Measurements from ENCODE around the gene IQSEC1.

IQSEC1 gene

DNA sequence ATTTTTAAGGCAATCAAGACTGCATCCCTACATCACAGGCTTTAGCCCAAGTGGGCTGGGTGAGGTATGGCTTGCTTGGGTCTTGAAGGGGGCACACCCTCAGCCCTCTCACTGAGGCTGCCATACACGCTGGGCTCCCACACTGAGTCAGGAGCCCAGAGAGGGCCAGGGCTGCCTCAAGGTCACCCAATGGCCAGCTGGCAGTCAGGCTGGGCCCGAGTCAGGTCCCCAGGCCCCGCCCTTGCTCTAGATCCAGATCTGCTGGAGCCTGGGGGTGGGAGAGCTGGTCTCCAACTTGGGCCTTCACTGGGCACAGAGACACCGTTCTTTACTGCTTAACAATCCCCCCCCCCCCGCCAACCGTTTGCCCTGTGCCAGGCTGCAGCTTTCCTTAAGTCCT, 88.1 kb downstream of the IQSEC1 start:
- no peak overlapping the region for H3K4me3 ChIP-seq (ENCODE audit: low read length in 2 of 2)
- H3K27me3 ChIP-seq (ENCODE audit: control insufficient read depth in 2 of 2, insufficient read depth in 2 of 2, low read length in 2 of 2) = no peaks in the 10 kb centered on the region
- no peaks in the 10 kb centered on the region for H3K9me3 ChIP-seq (ENCODE audit: control insufficient read depth in 2 of 2, low read length in 2 of 2)
- no peak overlapping the region for H3K9ac ChIP-seq (ENCODE audit: low read depth in 1 of 2, low read length in 2 of 2)
- H3K27ac ChIP-seq (ENCODE audit: low read depth in 2 of 2, low read length in 2 of 2) = no peak overlapping the region
- no peaks in the 10 kb centered on the region for H3K36me3 ChIP-seq (ENCODE audit: control insufficient read depth in 2 of 2, insufficient read depth in 2 of 2, low read length in 2 of 2)
- H3K4me1 ChIP-seq (ENCODE audit: control insufficient read depth in 2 of 2, insufficient read depth in 2 of 2, low read length in 2 of 2) = peaks cover 3 to 4% of the 10 kb centered on the region in 2 donors

DNA sequence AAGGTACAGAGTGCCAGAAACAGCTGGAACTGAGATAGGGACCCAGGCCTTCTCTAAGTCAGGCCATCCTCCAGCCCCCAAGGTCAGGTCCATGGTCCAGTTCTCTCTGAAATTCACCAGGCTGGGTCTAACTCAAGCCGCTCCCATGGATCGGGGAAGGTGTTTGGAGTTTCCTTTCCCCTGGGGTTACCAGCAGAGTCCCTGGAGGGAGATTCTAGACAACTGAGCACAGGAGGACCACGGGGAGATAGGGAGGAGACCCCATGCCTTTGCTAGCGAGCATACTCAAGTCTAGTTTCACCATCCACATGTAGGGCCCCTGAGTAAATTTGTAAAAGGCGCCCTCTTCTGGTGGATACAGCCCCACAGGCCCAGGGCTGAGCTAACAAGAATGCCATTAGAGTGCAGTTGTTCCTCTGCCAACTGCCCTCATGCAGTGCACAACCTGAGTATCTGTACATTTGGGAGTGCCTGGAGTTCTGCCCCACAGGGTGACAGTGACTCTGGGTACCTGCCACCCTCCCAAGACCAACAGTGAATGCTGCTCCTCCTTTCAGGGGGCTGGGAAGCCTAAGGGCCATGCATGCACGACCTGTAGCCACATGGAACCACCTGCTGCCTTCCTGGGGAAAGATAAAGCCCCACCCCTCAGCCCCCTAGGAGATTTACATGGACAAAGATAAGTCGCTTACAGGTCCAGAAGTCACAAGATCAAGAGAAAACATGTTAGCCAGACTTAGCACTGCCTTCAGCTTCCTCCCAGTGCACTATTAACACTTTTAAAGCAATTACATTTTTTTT, 89.0 kb downstream of the IQSEC1 start:
- H3K4me3 ChIP-seq (ENCODE audit: low read length in 2 of 2) = no peak overlapping the region
- no peaks in the 10 kb centered on the region for H3K27me3 ChIP-seq (ENCODE audit: control insufficient read depth in 2 of 2, insufficient read depth in 2 of 2, low read length in 2 of 2)
- peaks cover 3 to 4% of the 10 kb centered on the region in 2 donors for H3K4me1 ChIP-seq (ENCODE audit: control insufficient read depth in 2 of 2, insufficient read depth in 2 of 2, low read length in 2 of 2)
- H3K9me3 ChIP-seq (ENCODE audit: control insufficient read depth in 2 of 2, low read length in 2 of 2) = no peaks in the 10 kb centered on the region
- H3K9ac ChIP-seq (ENCODE audit: low read depth in 1 of 2, low read length in 2 of 2) = no peak overlapping the region
- H3K27ac ChIP-seq (ENCODE audit: low read depth in 2 of 2, low read length in 2 of 2) = no peak overlapping the region
- no peaks in the 10 kb centered on the region for H3K36me3 ChIP-seq (ENCODE audit: control insufficient read depth in 2 of 2, insufficient read depth in 2 of 2, low read length in 2 of 2)

DNA sequence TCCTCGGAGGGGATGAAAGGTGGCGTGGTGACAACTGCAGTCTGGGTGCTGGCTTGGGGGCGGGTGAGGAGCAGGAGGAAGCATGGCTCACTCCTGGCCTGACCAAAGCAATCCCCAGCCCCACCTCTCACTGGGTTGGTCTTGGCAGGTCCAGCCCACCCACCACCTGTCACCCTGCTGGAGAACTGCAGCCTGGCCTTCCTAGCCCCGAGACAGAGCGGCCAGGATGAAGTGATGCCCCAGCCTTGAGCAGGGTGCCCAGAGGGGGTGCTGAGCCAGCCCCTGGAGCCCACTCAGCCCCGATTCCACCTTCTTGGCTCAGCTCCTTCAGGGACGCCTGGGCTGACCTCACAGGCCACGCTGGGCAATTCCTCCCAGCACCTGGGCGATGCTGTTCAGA, 89.9 kb downstream of the IQSEC1 start:
- peaks cover 3 to 4% of the 10 kb centered on the region in 2 donors for H3K4me1 ChIP-seq (ENCODE audit: control insufficient read depth in 2 of 2, insufficient read depth in 2 of 2, low read length in 2 of 2)
- no peak overlapping the region for H3K4me3 ChIP-seq (ENCODE audit: low read length in 2 of 2)
- H3K9ac ChIP-seq (ENCODE audit: low read depth in 1 of 2, low read length in 2 of 2) = no peak overlapping the region
- H3K9me3 ChIP-seq (ENCODE audit: control insufficient read depth in 2 of 2, low read length in 2 of 2) = no peaks in the 10 kb centered on the region
- no peak overlapping the region for H3K27ac ChIP-seq (ENCODE audit: low read depth in 2 of 2, low read length in 2 of 2)
- H3K27me3 ChIP-seq (ENCODE audit: control insufficient read depth in 2 of 2, insufficient read depth in 2 of 2, low read length in 2 of 2) = no peaks in the 10 kb centered on the region
- no peaks in the 10 kb centered on the region for H3K36me3 ChIP-seq (ENCODE audit: control insufficient read depth in 2 of 2, insufficient read depth in 2 of 2, low read length in 2 of 2)

DNA sequence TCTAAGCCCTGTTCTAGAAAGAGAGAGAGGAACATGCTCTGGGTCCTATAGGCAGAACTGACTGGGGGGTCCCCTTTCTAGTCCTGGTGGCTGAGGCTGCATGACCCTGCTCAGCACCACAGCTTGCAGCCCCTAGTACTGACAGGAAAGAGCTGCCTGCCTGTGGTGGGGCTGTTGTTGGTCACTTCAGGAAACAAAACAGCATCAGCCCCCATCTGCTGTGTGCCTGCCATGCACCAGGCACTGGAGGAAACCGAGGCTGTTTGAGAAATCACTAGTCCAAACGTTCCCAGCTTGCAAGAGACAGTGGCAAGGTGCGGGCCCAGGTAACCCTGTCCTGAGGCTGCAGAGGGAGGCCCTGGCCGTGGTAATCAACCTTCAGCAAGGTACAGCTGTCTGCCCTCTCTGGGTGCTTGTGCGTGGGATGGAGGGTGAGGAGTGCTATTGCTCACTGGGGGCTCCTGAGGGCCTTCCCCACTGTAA, 90.6 kb downstream of the IQSEC1 start:
- Histone ChIP-seq H3K36me3 (ENCODE audit: control insufficient read depth in 2 of 2, insufficient read depth in 2 of 2, low read length in 2 of 2) (no peaks in the 10 kb centered on the region), H3K4me1 (ENCODE audit: control insufficient read depth in 2 of 2, insufficient read depth in 2 of 2, low read length in 2 of 2) (peaks cover 3 to 4% of the 10 kb centered on the region in 2 donors), H3K27ac (ENCODE audit: low read depth in 2 of 2, low read length in 2 of 2) (no peak overlapping the region), H3K4me3 (ENCODE audit: low read length in 2 of 2) (no peak overlapping the region), H3K9ac (ENCODE audit: low read depth in 1 of 2, low read length in 2 of 2) (no peak overlapping the region), H3K27me3 (ENCODE audit: control insufficient read depth in 2 of 2, insufficient read depth in 2 of 2, low read length in 2 of 2) (no peaks in the 10 kb centered on the region), H3K9me3 (ENCODE audit: control insufficient read depth in 2 of 2, low read length in 2 of 2) (no peaks in the 10 kb centered on the region)

DNA sequence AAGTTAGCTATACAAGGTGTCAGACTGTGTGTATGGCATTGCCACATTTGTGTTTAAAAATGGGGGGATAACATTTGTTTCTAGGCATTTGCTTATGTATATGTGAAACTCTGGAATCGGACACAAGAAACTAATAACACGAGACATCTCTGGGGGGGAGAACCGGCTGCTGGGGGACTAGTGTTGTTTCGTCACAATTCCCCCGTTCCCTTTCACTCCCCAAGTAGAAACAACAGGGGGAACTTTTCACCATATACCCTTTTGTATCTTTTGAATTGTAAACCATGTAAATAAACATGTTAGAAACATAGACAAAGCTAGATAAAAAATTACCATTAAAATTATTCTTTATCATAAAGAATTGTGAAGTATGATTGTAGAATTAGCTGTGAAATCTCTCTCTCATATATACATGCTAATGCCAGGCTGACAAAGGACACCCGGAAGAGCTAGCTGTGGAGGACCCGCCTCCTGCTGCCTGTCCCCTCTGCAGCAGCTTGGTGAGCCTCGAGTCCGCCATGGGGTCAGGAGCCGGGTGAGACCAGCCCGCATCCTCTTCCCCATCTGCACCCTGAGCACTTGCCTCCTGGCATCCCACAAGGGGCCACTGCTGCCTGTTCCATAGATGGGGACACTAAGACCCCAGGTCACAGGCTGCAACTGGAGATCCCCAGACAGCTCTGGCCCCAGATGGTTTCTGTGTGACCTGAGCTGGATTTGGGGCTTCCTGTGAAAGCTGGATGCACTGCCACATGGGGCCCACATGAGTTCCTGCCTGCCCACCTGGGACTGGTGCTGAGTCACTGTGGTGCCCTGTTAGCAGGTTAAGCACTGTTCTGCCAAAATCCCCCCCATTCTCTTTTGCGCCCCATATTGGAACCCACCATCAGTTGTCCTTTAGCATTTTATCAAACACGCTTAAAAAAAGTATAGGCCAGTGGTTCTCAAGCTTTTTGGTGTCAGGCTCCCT, 91.6 kb downstream of the IQSEC1 start:
- H3K4me1 ChIP-seq (ENCODE audit: control insufficient read depth in 2 of 2, insufficient read depth in 2 of 2, low read length in 2 of 2) = peaks cover 3 to 4% of the 10 kb centered on the region in 2 donors
- H3K27me3 ChIP-seq (ENCODE audit: control insufficient read depth in 2 of 2, insufficient read depth in 2 of 2, low read length in 2 of 2) = no peaks in the 10 kb centered on the region
- H3K9me3 ChIP-seq (ENCODE audit: control insufficient read depth in 2 of 2, low read length in 2 of 2) = no peaks in the 10 kb centered on the region
- H3K9ac ChIP-seq (ENCODE audit: low read depth in 1 of 2, low read length in 2 of 2) = no peak overlapping the region
- H3K36me3 ChIP-seq (ENCODE audit: control insufficient read depth in 2 of 2, insufficient read depth in 2 of 2, low read length in 2 of 2) = no peaks in the 10 kb centered on the region
- H3K27ac ChIP-seq (ENCODE audit: low read depth in 2 of 2, low read length in 2 of 2) = no peak overlapping the region
- no peak overlapping the region for H3K4me3 ChIP-seq (ENCODE audit: low read length in 2 of 2)

DNA sequence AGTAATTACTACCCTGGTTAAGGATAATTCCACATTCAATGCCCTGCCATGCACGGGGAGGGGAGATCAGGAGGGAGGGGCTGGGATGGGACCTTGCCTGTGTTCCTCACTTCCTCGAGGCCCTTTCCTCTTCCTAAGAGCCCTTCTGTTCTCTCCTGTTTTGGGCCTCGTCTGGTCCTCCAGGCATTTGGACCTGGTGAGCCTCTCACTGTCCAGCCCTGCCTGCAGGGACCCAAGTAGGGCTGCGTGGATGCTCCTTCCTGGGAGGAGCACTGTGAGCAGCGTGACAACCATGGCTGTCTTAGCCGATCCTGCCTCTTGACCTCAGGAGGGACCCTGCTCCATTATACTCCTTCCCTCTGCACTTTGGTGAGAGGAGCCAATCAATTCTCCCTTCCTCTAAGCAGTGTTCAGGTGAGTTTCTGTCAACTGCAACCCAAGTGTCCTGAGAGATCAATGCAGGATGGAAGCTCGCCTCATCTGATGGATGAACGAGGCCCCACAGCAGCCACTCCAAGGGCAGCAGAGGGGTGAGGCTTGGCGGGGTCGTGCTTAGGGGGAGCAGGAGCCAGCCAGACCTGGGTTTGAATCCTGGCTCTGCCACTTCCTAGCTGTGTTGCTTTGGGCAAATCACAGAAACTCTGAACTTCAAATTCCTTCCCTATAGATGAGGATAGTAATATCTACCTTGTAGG, 92.5 kb downstream of the IQSEC1 start:
- Histone ChIP-seq H3K9ac (ENCODE audit: low read depth in 1 of 2, low read length in 2 of 2) (no peak overlapping the region), H3K36me3 (ENCODE audit: control insufficient read depth in 2 of 2, insufficient read depth in 2 of 2, low read length in 2 of 2) (no peaks in the 10 kb centered on the region), H3K4me1 (ENCODE audit: control insufficient read depth in 2 of 2, insufficient read depth in 2 of 2, low read length in 2 of 2) (peaks cover 3 to 4% of the 10 kb centered on the region in 2 donors), H3K4me3 (ENCODE audit: low read length in 2 of 2) (no peak overlapping the region), H3K27ac (ENCODE audit: low read depth in 2 of 2, low read length in 2 of 2) (no peak overlapping the region), H3K9me3 (ENCODE audit: control insufficient read depth in 2 of 2, low read length in 2 of 2) (no peaks in the 10 kb centered on the region), H3K27me3 (ENCODE audit: control insufficient read depth in 2 of 2, insufficient read depth in 2 of 2, low read length in 2 of 2) (no peaks in the 10 kb centered on the region)

DNA sequence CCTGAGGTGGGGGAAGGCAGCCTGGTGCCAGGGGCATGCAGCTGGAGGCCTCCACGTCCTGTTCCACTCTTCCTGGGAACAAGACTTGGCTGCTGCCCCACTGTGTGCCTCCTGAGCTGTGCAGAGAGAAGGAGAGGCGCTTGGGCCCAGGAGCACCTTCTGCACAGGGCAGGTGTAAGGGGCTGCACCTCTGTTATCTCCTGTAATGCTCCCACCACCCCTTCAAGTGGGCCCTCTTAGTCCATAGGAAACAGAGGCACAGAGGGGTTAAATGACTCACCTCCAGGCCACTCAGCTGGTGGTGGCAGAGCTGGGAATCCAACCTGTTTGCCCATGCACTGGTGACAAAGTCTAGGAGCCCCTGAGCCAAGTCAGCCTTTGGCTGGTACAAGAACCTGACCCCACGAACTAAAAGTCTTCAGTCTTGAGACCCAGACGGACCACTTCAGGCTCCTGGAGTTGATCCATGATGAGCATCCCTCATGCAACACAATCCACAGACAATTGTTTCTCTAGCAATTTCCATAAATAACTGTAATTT, 93.2 kb downstream of the IQSEC1 start:
- Histone ChIP-seq H3K9me3 (ENCODE audit: control insufficient read depth in 2 of 2, low read length in 2 of 2) (no peaks in the 10 kb centered on the region), H3K36me3 (ENCODE audit: control insufficient read depth in 2 of 2, insufficient read depth in 2 of 2, low read length in 2 of 2) (no peaks in the 10 kb centered on the region), H3K4me3 (ENCODE audit: low read length in 2 of 2) (no peak overlapping the region), H3K9ac (ENCODE audit: low read depth in 1 of 2, low read length in 2 of 2) (no peak overlapping the region), H3K27ac (ENCODE audit: low read depth in 2 of 2, low read length in 2 of 2) (no peak overlapping the region), H3K4me1 (ENCODE audit: control insufficient read depth in 2 of 2, insufficient read depth in 2 of 2, low read length in 2 of 2) (peaks cover 3 to 4% of the 10 kb centered on the region in 2 donors), H3K27me3 (ENCODE audit: control insufficient read depth in 2 of 2, insufficient read depth in 2 of 2, low read length in 2 of 2) (no peaks in the 10 kb centered on the region)

DNA sequence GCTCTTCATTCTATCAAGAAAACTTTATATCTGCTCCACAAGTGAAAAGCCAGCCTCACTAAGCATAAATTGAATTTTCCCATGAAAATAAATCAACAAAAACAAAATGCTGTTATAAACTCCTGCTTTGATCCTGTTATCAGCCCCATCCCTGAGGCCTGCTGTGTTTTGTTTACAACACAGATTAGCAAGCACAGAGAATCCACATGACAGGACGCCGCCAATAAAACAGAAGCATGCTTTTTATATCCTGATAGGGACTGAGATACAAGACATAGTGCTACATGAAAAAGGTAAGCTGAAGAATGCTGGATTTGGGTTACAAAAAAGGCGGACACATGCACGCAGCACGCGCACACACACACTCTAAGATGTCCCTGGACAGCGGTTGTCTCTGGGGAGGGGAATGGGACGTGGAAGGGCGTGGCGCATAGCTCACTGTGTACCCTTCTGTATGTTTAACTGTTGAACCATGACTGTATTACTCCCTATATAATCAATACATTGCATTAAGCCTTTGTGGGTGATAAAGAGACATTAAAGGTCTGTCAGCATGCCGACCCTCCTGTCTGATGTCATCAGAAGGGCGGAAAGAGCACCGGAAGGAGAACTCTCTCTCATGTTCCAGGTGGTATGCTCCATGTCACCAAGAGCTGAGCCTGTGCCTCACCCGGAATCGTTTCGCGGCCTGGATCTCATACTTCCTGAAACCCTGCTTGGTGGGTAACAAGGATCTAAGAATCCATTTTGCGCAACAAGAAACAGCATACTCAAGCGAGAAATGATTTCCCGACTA, 93.9 kb downstream of the IQSEC1 start:
- Histone ChIP-seq H3K36me3 (ENCODE audit: control insufficient read depth in 2 of 2, insufficient read depth in 2 of 2, low read length in 2 of 2) (no peaks in the 10 kb centered on the region), H3K27me3 (ENCODE audit: control insufficient read depth in 2 of 2, insufficient read depth in 2 of 2, low read length in 2 of 2) (no peaks in the 10 kb centered on the region), H3K27ac (ENCODE audit: low read depth in 2 of 2, low read length in 2 of 2) (no peak overlapping the region), H3K9ac (ENCODE audit: low read depth in 1 of 2, low read length in 2 of 2) (no peak overlapping the region), H3K4me1 (ENCODE audit: control insufficient read depth in 2 of 2, insufficient read depth in 2 of 2, low read length in 2 of 2) (peaks cover 1 to 3% of the 10 kb centered on the region in 2 donors), H3K9me3 (ENCODE audit: control insufficient read depth in 2 of 2, low read length in 2 of 2) (no peaks in the 10 kb centered on the region), H3K4me3 (ENCODE audit: low read length in 2 of 2) (no peak overlapping the region)

DNA sequence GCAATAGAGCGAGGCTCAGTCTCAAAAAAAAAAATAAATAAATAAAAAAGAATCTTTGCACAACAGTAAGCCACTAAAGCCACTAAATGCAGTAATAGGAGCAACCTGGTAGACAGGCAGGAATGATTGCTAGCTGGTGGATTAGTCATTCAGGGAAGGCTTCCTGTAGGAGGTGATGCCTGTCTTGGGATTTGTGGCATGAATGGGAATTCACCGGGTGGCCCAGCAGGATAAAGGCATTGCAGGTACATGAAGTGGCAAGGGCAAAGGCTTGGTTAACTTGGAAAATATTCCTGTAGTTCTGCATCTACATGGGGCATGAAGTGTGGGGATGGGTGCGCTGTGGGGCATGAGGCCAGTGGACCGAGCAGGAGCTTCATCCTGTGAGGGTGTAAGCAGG, 94.5 kb downstream of the IQSEC1 start:
- Histone ChIP-seq H3K36me3 (ENCODE audit: control insufficient read depth in 2 of 2, insufficient read depth in 2 of 2, low read length in 2 of 2) (no peaks in the 10 kb centered on the region), H3K9me3 (ENCODE audit: control insufficient read depth in 2 of 2, low read length in 2 of 2) (no peaks in the 10 kb centered on the region), H3K27me3 (ENCODE audit: control insufficient read depth in 2 of 2, insufficient read depth in 2 of 2, low read length in 2 of 2) (no peaks in the 10 kb centered on the region), H3K9ac (ENCODE audit: low read depth in 1 of 2, low read length in 2 of 2) (no peak overlapping the region), H3K4me1 (ENCODE audit: control insufficient read depth in 2 of 2, insufficient read depth in 2 of 2, low read length in 2 of 2) (peaks cover 0 to 3% of the 10 kb centered on the region in 2 donors), H3K27ac (ENCODE audit: low read depth in 2 of 2, low read length in 2 of 2) (no peak overlapping the region), H3K4me3 (ENCODE audit: low read length in 2 of 2) (no peak overlapping the region)
